ENCODE data around the gene PCYT2. TPM values are rescaled to one million over a fixed set of nuclear protein-coding genes. Genes with fewer than 3 reads are reported as not detected.

PCYT2 gene
- total RNA-seq, 1 experiment from 2014 or later = 31.4 TPM

- TF ChIP-seq, protein P1, sequence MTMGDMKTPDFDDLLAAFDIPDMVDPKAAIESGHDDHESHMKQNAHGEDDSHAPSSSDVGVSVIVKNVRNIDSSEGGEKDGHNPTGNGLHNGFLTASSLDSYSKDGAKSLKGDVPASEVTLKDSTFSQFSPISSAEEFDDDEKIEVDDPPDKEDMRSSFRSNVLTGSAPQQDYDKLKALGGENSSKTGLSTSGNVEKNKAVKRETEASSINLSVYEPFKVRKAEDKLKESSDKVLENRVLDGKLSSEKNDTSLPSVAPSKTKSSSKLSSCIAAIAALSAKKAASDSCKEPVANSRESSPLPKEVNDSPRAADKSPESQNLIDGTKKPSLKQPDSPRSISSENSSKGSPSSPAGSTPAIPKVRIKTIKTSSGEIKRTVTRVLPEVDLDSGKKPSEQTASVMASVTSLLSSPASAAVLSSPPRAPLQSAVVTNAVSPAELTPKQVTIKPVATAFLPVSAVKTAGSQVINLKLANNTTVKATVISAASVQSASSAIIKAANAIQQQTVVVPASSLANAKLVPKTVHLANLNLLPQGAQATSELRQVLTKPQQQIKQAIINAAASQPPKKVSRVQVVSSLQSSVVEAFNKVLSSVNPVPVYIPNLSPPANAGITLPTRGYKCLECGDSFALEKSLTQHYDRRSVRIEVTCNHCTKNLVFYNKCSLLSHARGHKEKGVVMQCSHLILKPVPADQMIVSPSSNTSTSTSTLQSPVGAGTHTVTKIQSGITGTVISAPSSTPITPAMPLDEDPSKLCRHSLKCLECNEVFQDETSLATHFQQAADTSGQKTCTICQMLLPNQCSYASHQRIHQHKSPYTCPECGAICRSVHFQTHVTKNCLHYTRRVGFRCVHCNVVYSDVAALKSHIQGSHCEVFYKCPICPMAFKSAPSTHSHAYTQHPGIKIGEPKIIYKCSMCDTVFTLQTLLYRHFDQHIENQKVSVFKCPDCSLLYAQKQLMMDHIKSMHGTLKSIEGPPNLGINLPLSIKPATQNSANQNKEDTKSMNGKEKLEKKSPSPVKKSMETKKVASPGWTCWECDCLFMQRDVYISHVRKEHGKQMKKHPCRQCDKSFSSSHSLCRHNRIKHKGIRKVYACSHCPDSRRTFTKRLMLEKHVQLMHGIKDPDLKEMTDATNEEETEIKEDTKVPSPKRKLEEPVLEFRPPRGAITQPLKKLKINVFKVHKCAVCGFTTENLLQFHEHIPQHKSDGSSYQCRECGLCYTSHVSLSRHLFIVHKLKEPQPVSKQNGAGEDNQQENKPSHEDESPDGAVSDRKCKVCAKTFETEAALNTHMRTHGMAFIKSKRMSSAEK (CRISPR knock-in tag; IDR thresholded peaks at IDR 0.05; ENCODE audit: borderline replicate concordance) = no peak; the same call in 1 of the 2 replicates
- TF ChIP-seq, protein P2, sequence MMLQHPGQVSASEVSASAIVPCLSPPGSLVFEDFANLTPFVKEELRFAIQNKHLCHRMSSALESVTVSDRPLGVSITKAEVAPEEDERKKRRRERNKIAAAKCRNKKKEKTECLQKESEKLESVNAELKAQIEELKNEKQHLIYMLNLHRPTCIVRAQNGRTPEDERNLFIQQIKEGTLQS (CRISPR knock-in tag; conservative IDR thresholded peaks at IDR 0.05) = no peak
- TF ChIP-seq, protein P3, sequence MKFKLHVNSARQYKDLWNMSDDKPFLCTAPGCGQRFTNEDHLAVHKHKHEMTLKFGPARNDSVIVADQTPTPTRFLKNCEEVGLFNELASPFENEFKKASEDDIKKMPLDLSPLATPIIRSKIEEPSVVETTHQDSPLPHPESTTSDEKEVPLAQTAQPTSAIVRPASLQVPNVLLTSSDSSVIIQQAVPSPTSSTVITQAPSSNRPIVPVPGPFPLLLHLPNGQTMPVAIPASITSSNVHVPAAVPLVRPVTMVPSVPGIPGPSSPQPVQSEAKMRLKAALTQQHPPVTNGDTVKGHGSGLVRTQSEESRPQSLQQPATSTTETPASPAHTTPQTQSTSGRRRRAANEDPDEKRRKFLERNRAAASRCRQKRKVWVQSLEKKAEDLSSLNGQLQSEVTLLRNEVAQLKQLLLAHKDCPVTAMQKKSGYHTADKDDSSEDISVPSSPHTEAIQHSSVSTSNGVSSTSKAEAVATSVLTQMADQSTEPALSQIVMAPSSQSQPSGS (CRISPR knock-in tag; IDR thresholded peaks at IDR 0.05; ENCODE audit: borderline replicate concordance, low read depth) = no peak
- TF ChIP-seq ZNF396 (CRISPR knock-in tag; IDR thresholded peaks at IDR 0.05; ENCODE audit: borderline replicate concordance) = no peak
- TF ChIP-seq, protein P4, sequence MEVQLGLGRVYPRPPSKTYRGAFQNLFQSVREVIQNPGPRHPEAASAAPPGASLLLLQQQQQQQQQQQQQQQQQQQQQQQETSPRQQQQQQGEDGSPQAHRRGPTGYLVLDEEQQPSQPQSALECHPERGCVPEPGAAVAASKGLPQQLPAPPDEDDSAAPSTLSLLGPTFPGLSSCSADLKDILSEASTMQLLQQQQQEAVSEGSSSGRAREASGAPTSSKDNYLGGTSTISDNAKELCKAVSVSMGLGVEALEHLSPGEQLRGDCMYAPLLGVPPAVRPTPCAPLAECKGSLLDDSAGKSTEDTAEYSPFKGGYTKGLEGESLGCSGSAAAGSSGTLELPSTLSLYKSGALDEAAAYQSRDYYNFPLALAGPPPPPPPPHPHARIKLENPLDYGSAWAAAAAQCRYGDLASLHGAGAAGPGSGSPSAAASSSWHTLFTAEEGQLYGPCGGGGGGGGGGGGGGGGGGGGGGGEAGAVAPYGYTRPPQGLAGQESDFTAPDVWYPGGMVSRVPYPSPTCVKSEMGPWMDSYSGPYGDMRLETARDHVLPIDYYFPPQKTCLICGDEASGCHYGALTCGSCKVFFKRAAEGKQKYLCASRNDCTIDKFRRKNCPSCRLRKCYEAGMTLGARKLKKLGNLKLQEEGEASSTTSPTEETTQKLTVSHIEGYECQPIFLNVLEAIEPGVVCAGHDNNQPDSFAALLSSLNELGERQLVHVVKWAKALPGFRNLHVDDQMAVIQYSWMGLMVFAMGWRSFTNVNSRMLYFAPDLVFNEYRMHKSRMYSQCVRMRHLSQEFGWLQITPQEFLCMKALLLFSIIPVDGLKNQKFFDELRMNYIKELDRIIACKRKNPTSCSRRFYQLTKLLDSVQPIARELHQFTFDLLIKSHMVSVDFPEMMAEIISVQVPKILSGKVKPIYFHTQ (CRISPR knock-in tag; IDR thresholded peaks at IDR 0.05) = no peak; the same call in 1 of the 2 replicates
Observed at GRCh38 chr17:81859906-81860755, 51.1 kb downstream of the PCYT2 start, which contains the start of gene P4HB (continued).

- ATAC-seq (no peak), DNase-seq (ENCODE audit: low spot score) (no peak)
- Mint-ChIP-seq H3K27me3 (ENCODE audit: low read depth) (no peaks in the 10 kb centered on the region; the same call in 1 of the 2 replicates), H3K9me3 (no peaks in the 10 kb centered on the region), H3K36me3 (peaks cover 43% of the 10 kb centered on the region), H3K27ac (peak overlapping the region; percentile 85), H3K4me1 (peaks cover 25% of the 10 kb centered on the region), H3K4me3 (peak overlapping the region; percentile 87)
- ChIA-PET POLR2A (interaction anchor here (0.5 kb wide), 1 partner anchor 461 kb away, joined by 3 read pairs; no protein-coding TSS in a partner anchor), CTCF (interaction anchor here (0.7 to 1.5 kb wide), 2 partner anchors 10 kb away, joined by 3 to 6 read pairs; no protein-coding TSS in a partner anchor)
- TF ChIP-seq SMAD3 (CRISPR knock-in tag; IDR thresholded peaks at IDR 0.05; ENCODE audit: borderline replicate concordance) = 0 out of 2 replicates have a peak, but pooled peaks have one; percentile 13
- TF ChIP-seq GABPB1 (CRISPR knock-in tag; IDR thresholded peaks at IDR 0.05) = no peak
- TF ChIP-seq, protein P5, sequence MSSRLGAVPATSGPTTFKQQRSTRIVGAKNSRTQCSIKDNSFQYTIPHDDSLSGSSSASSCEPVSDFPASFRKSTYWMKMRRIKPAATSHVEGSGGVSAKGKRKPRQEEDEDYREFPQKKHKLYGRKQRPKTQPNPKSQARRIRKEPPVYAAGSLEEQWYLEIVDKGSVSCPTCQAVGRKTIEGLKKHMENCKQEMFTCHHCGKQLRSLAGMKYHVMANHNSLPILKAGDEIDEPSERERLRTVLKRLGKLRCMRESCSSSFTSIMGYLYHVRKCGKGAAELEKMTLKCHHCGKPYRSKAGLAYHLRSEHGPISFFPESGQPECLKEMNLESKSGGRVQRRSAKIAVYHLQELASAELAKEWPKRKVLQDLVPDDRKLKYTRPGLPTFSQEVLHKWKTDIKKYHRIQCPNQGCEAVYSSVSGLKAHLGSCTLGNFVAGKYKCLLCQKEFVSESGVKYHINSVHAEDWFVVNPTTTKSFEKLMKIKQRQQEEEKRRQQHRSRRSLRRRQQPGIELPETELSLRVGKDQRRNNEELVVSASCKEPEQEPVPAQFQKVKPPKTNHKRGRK (CRISPR knock-in tag; IDR thresholded peaks at IDR 0.05; ENCODE audit: borderline replicate concordance) = no peak
- 0 out of 2 replicates have a peak, but pooled peaks have one; percentile 36 for TF ChIP-seq ZNF232 (CRISPR knock-in tag; IDR thresholded peaks at IDR 0.05)
- TF ChIP-seq OVOL2 (CRISPR knock-in tag; IDR thresholded peaks at IDR 0.05; ENCODE audit: borderline replicate concordance) = no peak
Observed at GRCh38 chr17:81858967-81859905, 52.0 kb downstream of the PCYT2 start.
